ENCODE data around the gene YEATS4.

Gene YEATS4

GRCh38 chr12:69342421-69342820 lies 17.1 kb upstream of the YEATS4 start:
- DNase-seq (ENCODE audit: low read depth in 2 of 2): no peak

GRCh38 chr12:69343357-69343756 lies 16.2 kb upstream of the YEATS4 start:
- no peak for DNase-seq (ENCODE audit: low read depth in 2 of 2)

GRCh38 chr12:69343885-69344612 lies 15.5 kb upstream of the YEATS4 start:
- DNase-seq (ENCODE audit: low read depth in 2 of 2): no peak

GRCh38 chr12:69345077-69345476 lies 14.5 kb upstream of the YEATS4 start:
- no peak for DNase-seq (ENCODE audit: low read depth in 2 of 2)

- no peak for DNase-seq (ENCODE audit: low read depth in 2 of 2)
Observed at GRCh38 chr12:69345742-69346141, 13.8 kb upstream of the YEATS4 start.

GRCh38 chr12:69348162-69348938 lies 11.2 kb upstream of the YEATS4 start, which contains the start of gene LYZ:
Gene LYZ (plus strand): TSS chr12:69348381. CDS start chr12:69348409, 28 bp downstream.
- no peak for DNase-seq (ENCODE audit: low read depth in 2 of 2)

GRCh38 chr12:69350002-69350626 lies 9.4 kb upstream of the YEATS4 start:
- no peak for DNase-seq (ENCODE audit: low read depth in 2 of 2)

- no peak for DNase-seq (ENCODE audit: low read depth in 2 of 2)
Observed at GRCh38 chr12:69350777-69351176, 8.8 kb upstream of the YEATS4 start.

GRCh38 chr12:69351462-69352236 lies 7.9 kb upstream of the YEATS4 start:
- DNase-seq (ENCODE audit: low read depth in 2 of 2): no peak

GRCh38 chr12:69352904-69353303 lies 6.6 kb upstream of the YEATS4 start:
- no peak for DNase-seq (ENCODE audit: low read depth in 2 of 2)

- DNase-seq (ENCODE audit: low read depth in 2 of 2): no peak
Observed at GRCh38 chr12:69354172-69354555, 5.4 kb upstream of the YEATS4 start.

- DNase-seq (ENCODE audit: low read depth in 2 of 2): no peak
Observed at GRCh38 chr12:69354556-69355187, 4.9 kb upstream of the YEATS4 start.

GRCh38 chr12:69355363-69356028 lies 4.0 kb upstream of the YEATS4 start:
- DNase-seq (ENCODE audit: low read depth in 2 of 2): no peak

- no peak for DNase-seq (ENCODE audit: low read depth in 2 of 2)
Observed at GRCh38 chr12:69360348-69360672, 767 bp downstream of the YEATS4 start.

GRCh38 chr12:69366796-69367195 lies 7.3 kb downstream of the YEATS4 start:
- no peak for DNase-seq (ENCODE audit: low read depth in 2 of 2)

GRCh38 chr12:69368171-69368570 lies 8.6 kb downstream of the YEATS4 start:
- DNase-seq (ENCODE audit: low read depth in 2 of 2): no peak

- DNase-seq (ENCODE audit: low read depth in 2 of 2): no peak
Observed at GRCh38 chr12:69383074-69383473, 23.5 kb downstream of the YEATS4 start.

- DNase-seq (ENCODE audit: low read depth in 2 of 2): no peak
Observed at GRCh38 chr12:69385038-69385437, 25.5 kb downstream of the YEATS4 start.

- DNase-seq (ENCODE audit: low read depth in 2 of 2): no peak
Observed at GRCh38 chr12:69386921-69387320, 27.4 kb downstream of the YEATS4 start.

- DNase-seq (ENCODE audit: low read depth in 2 of 2): no peak
Observed at GRCh38 chr12:69388371-69388770, 28.8 kb downstream of the YEATS4 start.

- DNase-seq (ENCODE audit: low read depth in 2 of 2): no peak
Observed at GRCh38 chr12:69389831-69390230, 30.3 kb downstream of the YEATS4 start.

Data from stimulated activated CD4-positive, alpha-beta T cell treated with anti-CD3 and anti-CD28 coated beads, Interleukin-4, amount 100 ng/mL, for 48 hours (primary cell).